Naive thymus-derived CD4-positive, alpha-beta T cell (primary cell): ENCODE data around the gene GMDS. TPM values are rescaled to one million over a fixed set of nuclear protein-coding genes. Genes with fewer than 3 reads are reported as not detected.

ENCODE experiments used
- ATAC-seq: fragments of 150-1000 bp; cut with Tn5 transposase; 2 replicates; pipeline ENCODE4 v1.10.0; 2021; ENCODE audit warnings: mild to moderate bottlenecking, moderate library complexity
- CTCF ChIA-PET: fragments of 350-600 bp; sonication (Branson Sonifier 250); formaldehyde crosslinking; loops from one replicate; lab custom pipeline; 2021; ENCODE audit warnings: antibody characterized with exemption; lab: Charles Lee
- POLR2A ChIA-PET: fragments of 350-600 bp; sonication (Branson Sonifier 250); formaldehyde crosslinking; loops from one replicate; lab custom pipeline; 2021; ENCODE audit warnings: antibody characterized with exemption, inconsistent platforms; lab: Charles Lee
- DNase-seq, 9 donors: peaks; one replicate each; pipeline versions ENCODE4 v3.0.0 to v3.0.0-alpha.2; 2020 to 2022; ENCODE audit warnings: mixed read lengths in 1 of 9
- H3K27ac ChIP-seq: one replicate; pipeline ENCODE4 v1.7.0; 2013; ENCODE audit warnings: mild to moderate bottlenecking, low read depth, low read length, moderate library complexity
- H3K27me3 ChIP-seq, 2 donors: one replicate each; pipeline ENCODE4 v1.7.0; 2013; ENCODE audit warnings: low read length in 2 of 2, mild to moderate bottlenecking in 2 of 2, moderate library complexity in 2 of 2; ENCODE audit not compliant: control insufficient read depth in 2 of 2, insufficient read depth in 2 of 2
- H3K36me3 ChIP-seq, 3 experiments: 1 replicate in 2 of 3; 2 replicates in 1 of 3; pipeline ENCODE4 v1.7.0; 2013; ENCODE audit warnings: low read length in 3 of 3, mild to moderate bottlenecking in 3 of 3, moderate library complexity in 1 of 3; ENCODE audit not compliant: insufficient read depth in 3 of 3, control insufficient read depth in 2 of 3
- H3K4me1 ChIP-seq, 2 donors: one replicate each; pipeline ENCODE4 v1.7.0; 2013; ENCODE audit warnings: low read length in 2 of 2, mild to moderate bottlenecking in 2 of 2, moderate library complexity in 1 of 2; ENCODE audit not compliant: control insufficient read depth in 2 of 2, insufficient read depth in 2 of 2
- H3K4me3 ChIP-seq: 2 replicates; pipeline ENCODE4 v1.7.0; 2013; ENCODE audit warnings: mild to moderate bottlenecking, low read length
- H3K9me3 ChIP-seq, 3 experiments: 1 replicate in 2 of 3; 2 replicates in 1 of 3; pipeline ENCODE4 v1.7.0; 2013; ENCODE audit warnings: low read length in 3 of 3; ENCODE audit not compliant: control insufficient read depth in 2 of 3
- H3K27ac Mint-ChIP-seq, 9 donors: one replicate each; pipeline ENCODE4 v1.8.0; 2020 to 2022; ENCODE audit warnings: mixed read lengths in 9 of 9, mild to moderate bottlenecking in 8 of 9, moderate library complexity in 5 of 9, inconsistent platforms in 2 of 9
- H3K27me3 Mint-ChIP-seq, 5 donors: one replicate each; pipeline ENCODE4 v1.8.0; 2021 to 2022; ENCODE audit warnings: mixed read lengths in 5 of 5, mild to moderate bottlenecking in 1 of 5
- H3K36me3 Mint-ChIP-seq, 5 donors: one replicate each; pipeline ENCODE4 v1.8.0; 2020 to 2022; ENCODE audit warnings: mixed read lengths in 5 of 5, mild to moderate bottlenecking in 3 of 5, inconsistent platforms in 1 of 5
- H3K4me1 Mint-ChIP-seq, 7 donors: one replicate each; pipeline ENCODE4 v1.8.0; 2020 to 2022; ENCODE audit warnings: mixed read lengths in 7 of 7, mild to moderate bottlenecking in 3 of 7, inconsistent platforms in 1 of 7
- H3K4me3 Mint-ChIP-seq, 10 donors: one replicate each; pipeline ENCODE4 v1.8.0; 2020 to 2022; ENCODE audit warnings: mild to moderate bottlenecking in 10 of 10, mixed read lengths in 10 of 10, moderate library complexity in 6 of 10, inconsistent platforms in 2 of 10
- H3K9me3 Mint-ChIP-seq, 11 donors: one replicate each; pipeline ENCODE4 v1.8.0; 2020 to 2022; ENCODE audit warnings: mixed read lengths in 11 of 11, mild to moderate bottlenecking in 4 of 11, inconsistent platforms in 1 of 11, moderate library complexity in 1 of 11
- intact Hi-C, 2 donors: fragments of 100-400 bp; cut with micrococcal nuclease; formaldehyde crosslinking; loops; one replicate each; pipeline ENCODE4 v1.15.1; 2023
- polyA plus RNA-seq, 2 donors: library from polyadenylated mRNA; unstranded; fragments of 300-500 nt; fragmentation: Illumina TruSeq; gene quantifications; one replicate each; pipeline ENCODE4 v1.2.3, GENCODE V29; 2021
- total RNA-seq, 6 experiments: library from RNA in 5 of 6; stranded (reverse) in 5 of 6; gene quantifications; 1 replicate in 5 of 6; 2 replicates in 1 of 6; pipeline ENCODE4 v1.2.3 and lab custom pipeline; 2021 to 2026

GMDS gene
- total and polyA plus RNA-seq, 7 experiments from 2014 or later, result 12.7 to 33.9 (median 18.3) TPM

DNA sequence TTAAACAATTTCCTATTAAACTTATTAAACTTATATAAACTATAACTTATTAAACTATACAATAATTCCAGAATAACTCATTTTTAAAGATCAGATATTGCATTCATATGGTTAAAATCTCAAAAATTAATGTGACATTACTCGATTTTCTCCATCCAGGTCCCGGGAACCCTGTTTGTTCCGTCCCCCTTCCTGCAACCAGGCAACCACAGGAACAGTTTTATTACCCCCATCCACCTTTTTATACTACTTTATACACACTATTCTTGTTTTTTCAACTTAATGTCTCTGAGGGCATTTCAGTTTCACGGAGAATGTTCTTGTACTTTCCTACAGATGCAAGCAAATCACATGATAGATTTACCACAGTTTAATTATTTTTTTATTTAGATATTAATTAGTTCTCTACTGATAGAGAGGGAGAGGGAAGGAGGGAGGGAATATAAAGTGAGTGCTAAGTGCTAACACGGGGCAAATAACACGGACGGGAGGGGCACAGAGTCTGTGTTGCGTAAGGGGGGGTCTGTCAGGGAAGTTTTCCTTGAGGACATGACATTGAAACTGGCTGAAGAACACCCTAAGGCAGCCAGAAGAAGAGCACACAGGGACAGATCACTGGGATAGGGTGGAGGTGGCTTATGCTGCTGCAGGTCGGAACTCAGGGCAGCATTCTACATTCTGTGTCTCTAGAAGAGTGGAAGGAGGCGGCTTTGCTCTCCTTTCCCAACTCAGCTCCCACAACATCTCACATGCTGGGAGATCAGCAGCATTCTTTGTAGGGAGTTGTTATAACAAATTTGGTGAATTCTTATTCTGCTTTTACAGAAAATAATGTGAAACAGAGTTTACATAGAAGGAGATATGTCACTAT is 410.5 kb downstream of the GMDS start:
- Mint-ChIP-seq H3K4me1 (no peaks in the 10 kb centered on the region), H3K27me3 (no peaks in the 10 kb centered on the region)
- CTCF ChIA-PET, result no interaction called here

DNA sequence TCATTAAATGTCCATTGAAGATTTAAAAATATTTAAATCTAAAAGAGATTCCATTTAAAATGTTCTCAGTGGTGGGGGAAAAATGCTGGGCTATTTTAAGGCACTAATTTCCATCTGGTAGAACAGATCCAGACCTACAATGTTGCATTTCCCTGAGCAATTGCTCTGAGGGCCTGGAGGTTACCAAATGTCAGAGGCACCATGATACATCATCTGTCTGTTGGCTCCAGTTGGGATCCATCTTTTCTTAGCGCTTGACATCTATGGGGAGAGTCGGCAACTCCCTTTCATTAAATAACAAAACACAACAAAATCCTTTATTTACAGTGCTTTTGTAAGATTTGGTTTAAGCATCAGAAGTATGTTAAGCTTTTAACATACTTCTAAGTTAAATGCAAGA is 411.2 kb downstream of the GMDS start:
- no peaks in the 10 kb centered on the region for H3K27me3 Mint-ChIP-seq
- Histone ChIP-seq H3K36me3 (no peaks in the 10 kb centered on the region), H3K27me3 (no peaks in the 10 kb centered on the region), H3K4me3 (no peak overlapping the region), H3K27ac (no peak overlapping the region), H3K9me3 (no peaks in the 10 kb centered on the region), H3K4me1 (no peaks in the 10 kb centered on the region)
- no peaks in the 10 kb centered on the region for H3K4me1 Mint-ChIP-seq
- DNase-seq (no peak), ATAC-seq (no peak)
- ChIA-PET POLR2A (no interaction called here), CTCF (no interaction called here)
- intact Hi-C loops, result no loop called here
- no peak overlapping the region for H3K27ac Mint-ChIP-seq
- H3K36me3 Mint-ChIP-seq, result peaks cover 0 to 40% (median 23%) of the 10 kb centered on the region in 5 donors
- H3K9me3 Mint-ChIP-seq, result peaks cover 0 to 24% (median 3%) of the 10 kb centered on the region in 11 donors
- H3K4me3 Mint-ChIP-seq, result no peak overlapping the region

More for the DNA sequence above, 410.5 kb downstream of the GMDS start:
- peaks cover 0 to 17% (median 3%) of the 10 kb centered on the region in 11 donors for H3K9me3 Mint-ChIP-seq
- ATAC-seq, result no peak
- Histone ChIP-seq H3K27me3 (no peaks in the 10 kb centered on the region), H3K4me1 (no peaks in the 10 kb centered on the region), H3K9me3 (no peaks in the 10 kb centered on the region), H3K4me3 (no peak overlapping the region), H3K27ac (no peak overlapping the region), H3K36me3 (no peaks in the 10 kb centered on the region)
- POLR2A ChIA-PET, result no interaction called here
- peaks cover 0 to 37% (median 18%) of the 10 kb centered on the region in 5 donors for H3K36me3 Mint-ChIP-seq
- DNase-seq, result no peak
- no peak overlapping the region for H3K4me3 Mint-ChIP-seq
- H3K27ac Mint-ChIP-seq, result peak overlapping the region in 1 of 9 donors; percentile 22
- intact Hi-C loops, result no loop called here

DNA sequence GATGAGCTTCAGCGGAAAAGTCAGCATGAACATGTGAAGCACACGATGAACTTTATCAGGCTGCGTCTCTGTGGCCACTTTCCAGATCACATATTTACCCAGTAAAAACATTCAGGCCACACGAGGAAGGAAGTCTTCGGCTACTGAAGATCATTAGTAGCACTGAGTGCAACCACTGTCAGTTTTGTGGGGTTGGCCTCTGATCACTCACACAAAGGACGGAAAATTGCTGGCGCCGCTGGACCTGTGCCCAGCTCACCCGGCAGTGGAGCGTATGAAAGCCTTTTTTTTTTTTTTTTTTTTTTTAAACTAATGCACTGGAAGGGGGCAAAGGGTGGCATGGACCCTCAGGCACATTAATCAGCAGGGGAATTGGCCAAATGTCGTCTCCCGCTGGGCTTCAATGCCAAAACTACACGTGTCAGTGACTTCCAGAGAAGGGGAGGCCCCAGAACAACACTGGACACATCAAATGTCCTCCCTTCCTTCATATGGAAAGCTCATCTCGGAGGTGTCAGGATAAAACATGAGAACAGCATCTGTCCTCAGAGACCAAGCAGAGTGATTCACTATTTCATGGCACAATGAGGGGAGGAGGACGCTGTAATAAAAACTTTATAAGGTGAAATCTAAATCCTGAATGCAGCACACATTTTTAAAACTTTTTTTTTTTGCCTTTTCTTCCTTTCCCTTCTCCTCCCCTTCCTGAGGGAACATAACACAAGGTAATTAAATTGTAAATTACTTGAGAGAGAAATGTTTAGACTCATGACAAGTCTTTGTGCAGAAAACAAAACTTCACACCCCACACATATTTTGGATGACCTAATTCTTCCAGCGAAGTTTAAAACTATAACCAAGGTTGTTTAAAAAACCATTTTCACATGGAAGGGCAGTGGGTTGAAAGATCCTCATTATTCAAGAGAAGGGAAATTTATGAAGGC is 412.3 kb downstream of the GMDS start:
- H3K4me3 ChIP-seq, result no peak overlapping the region

DNA sequence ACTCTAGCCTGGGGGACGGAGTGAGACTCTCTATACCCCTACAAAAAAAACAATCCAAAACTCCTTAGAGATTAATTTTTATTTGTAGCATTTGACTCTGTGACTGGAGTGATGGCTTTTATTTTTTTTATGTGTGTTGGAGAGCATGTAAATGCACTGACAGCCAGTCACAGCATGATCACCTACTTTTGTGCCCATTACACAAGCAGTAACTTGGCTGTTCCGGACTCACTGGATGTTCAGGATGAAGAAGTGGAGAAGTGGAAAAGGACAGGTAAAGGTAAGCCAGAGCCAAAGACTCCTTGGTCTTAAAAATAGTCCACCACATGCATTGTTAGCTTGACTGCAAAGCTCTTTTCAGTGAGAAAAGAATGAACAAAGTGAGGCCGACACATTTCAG is 413.0 kb downstream of the GMDS start:
- Histone ChIP-seq H3K27me3 (no peaks in the 10 kb centered on the region), H3K4me1 (no peaks in the 10 kb centered on the region), H3K4me3 (no peak overlapping the region), H3K27ac (no peak overlapping the region), H3K9me3 (peaks cover 0 to 11% (median 0%) of the 10 kb centered on the region in 3 experiments), H3K36me3 (no peaks in the 10 kb centered on the region)
- ATAC-seq (no peak), DNase-seq (no peak)
- peaks cover 8 to 42% (median 17%) of the 10 kb centered on the region in 11 donors for H3K9me3 Mint-ChIP-seq
- no peak overlapping the region for H3K4me3 Mint-ChIP-seq
- POLR2A ChIA-PET, result no interaction called here
- H3K27me3 Mint-ChIP-seq, result no peaks in the 10 kb centered on the region
- no peaks in the 10 kb centered on the region for H3K4me1 Mint-ChIP-seq
- no peak overlapping the region for H3K27ac Mint-ChIP-seq
- peaks cover 14 to 49% (median 39%) of the 10 kb centered on the region in 5 donors for H3K36me3 Mint-ChIP-seq
- CTCF ChIA-PET, result no interaction called here
- intact Hi-C loops, result no loop called here

More for the DNA sequence above, 412.3 kb downstream of the GMDS start:
- H3K27me3 ChIP-seq, result no peaks in the 10 kb centered on the region
- H3K4me1 ChIP-seq, result no peaks in the 10 kb centered on the region
- intact Hi-C loops, result no loop called here
- no peak overlapping the region for H3K27ac ChIP-seq
- peaks cover 0 to 8% (median 0%) of the 10 kb centered on the region in 3 experiments for H3K9me3 ChIP-seq
- ChIA-PET POLR2A (no interaction called here), CTCF (interaction anchor here (0.7 kb wide), 1 partner anchor 13 kb away, joined by 3 read pairs; no protein-coding TSS in a partner anchor)
- no peaks in the 10 kb centered on the region for H3K27me3 Mint-ChIP-seq
- H3K9me3 Mint-ChIP-seq, result peaks cover 4 to 35% (median 11%) of the 10 kb centered on the region in 11 donors
- no peak for DNase-seq
- H3K4me3 Mint-ChIP-seq, result no peak overlapping the region
- no peaks in the 10 kb centered on the region for H3K36me3 ChIP-seq
- H3K36me3 Mint-ChIP-seq, result peaks cover 8 to 47% (median 33%) of the 10 kb centered on the region in 5 donors
- H3K4me1 Mint-ChIP-seq, result no peaks in the 10 kb centered on the region
- ATAC-seq, result no peak
- H3K27ac Mint-ChIP-seq, result no peak overlapping the region

DNA sequence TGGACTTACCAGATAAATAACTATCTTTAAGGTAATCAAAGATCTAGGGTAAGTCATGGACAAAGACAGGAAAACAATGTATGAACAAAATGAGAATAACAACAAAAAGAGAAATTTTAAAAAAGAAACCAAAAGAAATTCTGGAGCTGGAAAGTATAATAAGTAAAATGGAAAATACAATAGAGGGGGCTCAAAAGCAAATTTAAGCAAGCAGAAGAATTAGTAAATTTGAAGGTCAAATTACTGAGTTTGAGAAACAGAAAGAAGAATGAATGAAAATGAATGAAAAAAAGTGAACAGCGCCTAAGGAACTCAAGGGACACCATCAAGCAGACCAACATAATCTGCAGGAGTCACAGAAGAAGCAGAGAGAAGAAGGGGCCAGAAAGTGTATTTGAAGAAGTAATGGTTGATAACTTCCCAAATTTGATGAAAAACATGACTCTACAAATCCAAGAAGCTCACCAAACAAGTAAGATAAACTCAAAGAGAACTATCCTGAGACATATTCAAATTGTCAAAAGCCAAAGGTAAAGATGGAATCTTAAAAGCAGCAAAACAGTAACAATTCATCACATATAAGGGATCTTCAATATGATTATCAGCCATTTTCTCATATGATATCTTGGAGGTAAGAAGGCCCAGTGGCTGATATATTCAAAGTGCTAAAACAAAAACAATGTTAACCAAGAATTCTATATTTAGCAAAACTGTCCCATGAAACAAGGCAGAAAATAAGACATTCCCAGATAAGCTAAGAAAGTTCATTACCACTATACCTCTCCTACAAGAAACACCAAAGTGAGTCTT is 417.2 kb downstream of the GMDS start:
- DNase-seq (no peak), ATAC-seq (no peak)
- Mint-ChIP-seq H3K9me3 (peaks cover 8 to 44% (median 17%) of the 10 kb centered on the region in 11 donors), H3K27ac (no peak overlapping the region), H3K27me3 (no peaks in the 10 kb centered on the region), H3K4me1 (peaks cover 0 to 5% (median 0%) of the 10 kb centered on the region in 7 donors), H3K36me3 (peaks cover 14 to 68% (median 44%) of the 10 kb centered on the region in 5 donors), H3K4me3 (no peak overlapping the region)
- intact Hi-C loops, result no loop called here
- CTCF ChIA-PET, result interaction anchor here (0.5 kb wide), 1 partner anchor 623 kb away, joined by 3 read pairs; no protein-coding TSS in a partner anchor
- H3K36me3 ChIP-seq, result no peaks in the 10 kb centered on the region
- no peaks in the 10 kb centered on the region for H3K4me1 ChIP-seq
- H3K4me3 ChIP-seq, result no peak overlapping the region
- H3K27ac ChIP-seq, result no peak overlapping the region
- H3K27me3 ChIP-seq, result no peaks in the 10 kb centered on the region
- POLR2A ChIA-PET, result no interaction called here
- peaks cover 0 to 11% (median 0%) of the 10 kb centered on the region in 3 experiments for H3K9me3 ChIP-seq

DNA sequence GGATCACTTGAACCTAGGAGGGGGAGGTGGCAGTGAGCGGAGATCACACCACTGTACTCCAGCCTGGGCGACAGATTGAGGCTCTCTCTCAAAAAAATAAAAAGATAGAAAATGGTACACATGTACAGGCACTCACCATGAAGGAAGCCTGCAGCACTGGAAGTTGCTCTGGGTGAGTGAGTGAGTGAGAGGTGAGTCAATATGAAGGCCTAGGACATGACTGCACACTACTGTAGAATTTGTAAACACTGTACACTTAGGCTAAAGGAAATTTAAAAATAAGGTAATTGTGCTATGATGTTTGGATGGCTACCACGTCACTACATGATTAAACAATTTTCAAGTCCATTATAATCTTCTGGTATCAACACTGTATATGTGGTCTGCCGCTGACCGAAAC is 419.5 kb downstream of the GMDS start:
- Histone ChIP-seq H3K36me3 (no peaks in the 10 kb centered on the region), H3K4me3 (no peak overlapping the region), H3K27me3 (no peaks in the 10 kb centered on the region), H3K27ac (no peak overlapping the region), H3K9me3 (peaks cover 0 to 11% (median 0%) of the 10 kb centered on the region in 3 experiments), H3K4me1 (no peaks in the 10 kb centered on the region)
- Mint-ChIP-seq H3K9me3 (peaks cover 8 to 34% (median 17%) of the 10 kb centered on the region in 11 donors), H3K27ac (no peak overlapping the region), H3K4me3 (no peak overlapping the region), H3K27me3 (no peaks in the 10 kb centered on the region), H3K4me1 (peaks cover 0 to 5% (median 0%) of the 10 kb centered on the region in 7 donors), H3K36me3 (peaks cover 14 to 54% (median 30%) of the 10 kb centered on the region in 5 donors)
- DNase-seq, result no peak
- no peak for ATAC-seq
- ChIA-PET CTCF (no interaction called here), POLR2A (no interaction called here)
- intact Hi-C loops, result no loop called here
